ENCODE results near the gene MAP3K13.
"Not testable (repeated sequence)": the region's sequence is repeated elsewhere in the genome, so short reads cannot be mapped to it uniquely, and the experiment has no call there.

The MAP3K13 gene

GRCh38 chr3:185365291-185366073 is 2.5 kb downstream of the MAP3K13 start:
- Mint-ChIP-seq H3K36me3 (peaks cover 4% of the 10 kb centered on the region), H3K9me3 (no peaks in the 10 kb centered on the region), H3K4me1 (peaks cover 13% of the 10 kb centered on the region), H3K27ac (no peak overlapping the region), H3K27me3 (peaks cover 40% of the 10 kb centered on the region), H3K4me3 (no peak overlapping the region)

DNA sequence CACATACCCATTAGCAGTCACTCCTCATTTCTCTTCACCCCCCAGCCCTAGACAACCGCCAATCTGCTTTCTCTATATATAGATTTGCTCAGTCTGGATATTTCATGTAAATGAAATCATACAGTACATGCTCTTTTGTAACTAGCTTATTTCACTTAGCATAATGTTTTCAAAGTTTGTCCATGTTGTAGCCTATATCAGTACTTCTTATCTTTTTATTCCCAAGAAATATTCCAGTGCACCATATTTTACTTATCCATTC is 3.1 kb downstream of the MAP3K13 start:
- peaks cover 40% of the 10 kb centered on the region for H3K27me3 Mint-ChIP-seq
- H3K36me3 Mint-ChIP-seq, result peaks cover 4% of the 10 kb centered on the region
- no peak overlapping the region for H3K4me3 Mint-ChIP-seq
- peaks cover 13% of the 10 kb centered on the region for H3K4me1 Mint-ChIP-seq
- no peaks in the 10 kb centered on the region for H3K9me3 Mint-ChIP-seq
- H3K27ac Mint-ChIP-seq, result no peak overlapping the region

- Mint-ChIP-seq H3K27ac (no peak overlapping the region), H3K4me3 (no peak overlapping the region), H3K27me3 (peaks cover 37% of the 10 kb centered on the region), H3K4me1 (peaks cover 13% of the 10 kb centered on the region), H3K9me3 (no peaks in the 10 kb centered on the region), H3K36me3 (peaks cover 4% of the 10 kb centered on the region)
Observed at GRCh38 chr3:185366913-185367312, 4.0 kb downstream of the MAP3K13 start.

DNA sequence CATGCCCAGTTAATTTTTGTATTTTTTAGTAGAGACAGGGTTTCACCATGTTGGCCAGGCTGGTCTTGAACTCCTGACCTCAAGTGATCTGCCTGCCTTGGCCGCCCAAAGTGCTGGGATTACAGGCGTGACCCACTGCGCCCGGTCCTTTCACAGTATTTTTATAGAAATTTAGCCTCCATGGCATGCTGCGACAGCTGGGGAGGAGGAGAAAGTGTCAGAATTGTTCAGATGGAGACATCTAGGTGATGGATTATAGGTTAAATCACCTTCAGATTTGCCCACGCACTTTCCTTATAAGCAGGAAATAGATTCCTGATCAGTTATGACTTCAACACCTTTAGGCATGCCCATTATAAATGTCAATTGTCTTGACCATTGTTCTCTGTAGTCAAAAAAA is 7.4 kb downstream of the MAP3K13 start:
- peaks cover 20% of the 10 kb centered on the region for H3K27me3 Mint-ChIP-seq
- H3K9me3 Mint-ChIP-seq, H3K4me3 Mint-ChIP-seq, H3K36me3 Mint-ChIP-seq, H3K27ac Mint-ChIP-seq, H3K4me1 Mint-ChIP-seq: not testable (repeated sequence)

- H3K4me1 Mint-ChIP-seq, result no peaks in the 10 kb centered on the region
- H3K9me3 Mint-ChIP-seq, result no peaks in the 10 kb centered on the region
- H3K27ac Mint-ChIP-seq, result peak overlapping the region; percentile 12
- H3K36me3 Mint-ChIP-seq, result peaks cover 4% of the 10 kb centered on the region
- peaks cover 12% of the 10 kb centered on the region for H3K27me3 Mint-ChIP-seq
- H3K4me3 Mint-ChIP-seq, result no peak overlapping the region
Observed at GRCh38 chr3:185371306-185372074, 8.6 kb downstream of the MAP3K13 start.

GRCh38 chr3:185381320-185382058 is 18.6 kb downstream of the MAP3K13 start:
- H3K4me1 Mint-ChIP-seq, result no peaks in the 10 kb centered on the region
- H3K9me3 Mint-ChIP-seq, result no peaks in the 10 kb centered on the region
- no peak overlapping the region for H3K27ac Mint-ChIP-seq
- H3K27me3 Mint-ChIP-seq, result peaks cover 6% of the 10 kb centered on the region
- H3K4me3 Mint-ChIP-seq, result no peak overlapping the region
- peaks cover 1% of the 10 kb centered on the region for H3K36me3 Mint-ChIP-seq

DNA sequence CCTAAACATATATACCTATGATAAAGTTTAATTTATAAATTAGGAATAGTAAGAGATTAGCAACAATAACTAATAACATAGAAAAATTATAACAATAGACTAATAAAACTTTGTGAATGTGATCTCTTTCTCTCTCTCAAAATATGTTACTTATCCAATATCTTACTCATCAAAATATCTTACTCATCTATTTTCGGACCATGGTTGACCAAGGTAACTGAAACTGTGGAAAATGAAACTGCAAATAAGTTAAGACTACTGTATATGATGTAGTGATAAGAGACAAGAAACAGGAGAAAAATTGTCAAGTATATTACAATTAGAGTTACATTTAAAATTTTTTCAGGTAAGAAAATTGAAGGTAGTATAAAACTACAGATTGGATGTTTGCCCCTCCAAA is 19.2 kb downstream of the MAP3K13 start:
- Mint-ChIP-seq H3K4me1 (no peaks in the 10 kb centered on the region), H3K27ac (no peak overlapping the region), H3K9me3 (no peaks in the 10 kb centered on the region)

DNA sequence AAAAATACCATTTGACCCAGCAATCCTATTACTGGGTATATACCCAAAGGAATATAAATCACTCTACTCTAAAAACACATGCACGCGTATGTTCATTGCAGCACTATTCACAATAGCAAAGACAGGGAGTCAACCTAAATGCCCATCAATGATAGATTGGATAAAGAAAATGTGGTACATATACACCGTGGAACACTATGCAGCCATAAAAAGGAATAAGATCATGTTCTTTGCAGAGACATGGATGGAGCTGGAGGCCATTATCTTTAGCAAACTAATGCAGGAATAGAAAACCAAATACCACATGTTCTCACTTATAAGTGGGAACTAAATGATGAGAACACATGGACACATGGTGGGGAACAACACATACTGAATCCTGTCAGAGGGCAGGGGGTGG is 23.6 kb downstream of the MAP3K13 start:
- not testable (repeated sequence) for H3K27ac Mint-ChIP-seq, H3K27me3 Mint-ChIP-seq, H3K4me1 Mint-ChIP-seq, H3K4me3 Mint-ChIP-seq, H3K36me3 Mint-ChIP-seq, H3K9me3 Mint-ChIP-seq

More for the DNA sequence above, 19.2 kb downstream of the MAP3K13 start:
- no peak overlapping the region for H3K4me3 Mint-ChIP-seq
- H3K27me3 Mint-ChIP-seq, result peaks cover 6% of the 10 kb centered on the region
- peaks cover 1% of the 10 kb centered on the region for H3K36me3 Mint-ChIP-seq

GRCh38 chr3:185387646-185388045 is 24.7 kb downstream of the MAP3K13 start:
- no peak overlapping the region for H3K27ac Mint-ChIP-seq
- H3K4me3 Mint-ChIP-seq, result no peak overlapping the region
- H3K4me1 Mint-ChIP-seq, result no peaks in the 10 kb centered on the region
- H3K27me3 Mint-ChIP-seq, result peaks cover 6% of the 10 kb centered on the region
- H3K9me3 Mint-ChIP-seq, result no peaks in the 10 kb centered on the region
- no peaks in the 10 kb centered on the region for H3K36me3 Mint-ChIP-seq

GRCh38 chr3:185393055-185393454 is 30.1 kb downstream of the MAP3K13 start:
- H3K27me3 Mint-ChIP-seq, result no peaks in the 10 kb centered on the region
- H3K36me3 Mint-ChIP-seq, result no peaks in the 10 kb centered on the region
- no peaks in the 10 kb centered on the region for H3K4me1 Mint-ChIP-seq
- no peak overlapping the region for H3K27ac Mint-ChIP-seq
- no peaks in the 10 kb centered on the region for H3K9me3 Mint-ChIP-seq
- H3K4me3 Mint-ChIP-seq, result no peak overlapping the region

DNA sequence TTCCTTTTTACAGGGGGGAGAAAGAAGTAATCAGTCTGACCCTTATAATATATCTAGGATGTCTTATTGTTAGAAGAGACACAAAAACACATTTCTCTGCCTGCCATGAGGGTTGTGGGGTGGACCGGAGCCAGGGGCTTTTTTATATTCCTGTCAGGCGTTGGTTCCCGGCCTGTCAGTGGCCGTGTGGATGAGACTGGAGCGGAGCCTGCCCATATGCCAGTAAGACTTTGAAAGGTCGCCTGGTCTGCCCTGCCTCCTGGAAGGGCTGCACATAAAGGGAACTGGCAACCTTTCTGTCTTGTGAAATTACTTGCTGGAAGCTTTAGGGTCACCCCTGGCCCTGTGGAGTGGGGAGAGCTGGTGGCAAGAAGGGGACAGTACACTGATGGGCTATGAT is 34.7 kb downstream of the MAP3K13 start:
- Mint-ChIP-seq H3K4me1 (no peaks in the 10 kb centered on the region), H3K4me3 (no peak overlapping the region), H3K27ac (no peak overlapping the region), H3K9me3 (no peaks in the 10 kb centered on the region), H3K36me3 (no peaks in the 10 kb centered on the region), H3K27me3 (no peaks in the 10 kb centered on the region)

- H3K27ac Mint-ChIP-seq, result no peak overlapping the region
- H3K27me3 Mint-ChIP-seq, result peaks cover 2% of the 10 kb centered on the region
- no peaks in the 10 kb centered on the region for H3K9me3 Mint-ChIP-seq
- no peaks in the 10 kb centered on the region for H3K36me3 Mint-ChIP-seq
- no peaks in the 10 kb centered on the region for H3K4me1 Mint-ChIP-seq
- no peak overlapping the region for H3K4me3 Mint-ChIP-seq
Observed at GRCh38 chr3:185399737-185400667, 37.1 kb downstream of the MAP3K13 start.

GRCh38 chr3:185400866-185401265 is 37.9 kb downstream of the MAP3K13 start:
- no peaks in the 10 kb centered on the region for H3K4me1 Mint-ChIP-seq
- no peak overlapping the region for H3K27ac Mint-ChIP-seq
- no peak overlapping the region for H3K4me3 Mint-ChIP-seq
- peaks cover 2% of the 10 kb centered on the region for H3K27me3 Mint-ChIP-seq
- no peaks in the 10 kb centered on the region for H3K36me3 Mint-ChIP-seq
- H3K9me3 Mint-ChIP-seq, result no peaks in the 10 kb centered on the region

DNA sequence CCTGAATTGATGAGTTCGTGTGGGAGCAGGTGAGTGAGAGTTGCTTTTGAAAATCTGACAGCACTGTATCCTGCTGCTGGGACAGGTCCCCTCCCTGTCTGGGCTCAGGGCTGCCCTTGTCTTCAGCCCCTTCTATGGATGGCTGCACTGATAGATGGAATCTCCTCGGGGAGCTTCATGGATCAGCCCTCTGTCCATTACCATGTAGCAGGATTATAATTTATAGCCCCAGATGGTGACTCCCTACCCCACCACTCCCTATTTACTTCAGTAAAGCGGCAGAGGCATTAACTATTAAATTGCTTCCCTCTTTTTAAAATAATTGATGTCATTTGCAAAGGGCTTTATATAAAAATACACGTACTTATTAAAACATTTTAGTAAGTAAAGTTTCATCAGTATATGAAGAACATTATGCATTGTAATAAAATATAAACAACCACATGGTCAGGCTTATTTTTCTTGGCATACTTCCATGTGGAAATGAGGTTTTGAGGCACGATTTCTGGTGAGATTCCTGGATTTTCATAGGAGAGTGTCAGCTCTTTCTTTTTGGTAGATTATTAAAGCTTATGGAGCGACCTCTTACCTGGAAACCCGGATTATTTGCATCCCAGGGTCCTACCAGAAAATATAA is 38.5 kb downstream of the MAP3K13 start:
- no peak overlapping the region for H3K4me3 Mint-ChIP-seq
- no peaks in the 10 kb centered on the region for H3K4me1 Mint-ChIP-seq
- H3K27me3 Mint-ChIP-seq, result peaks cover 2% of the 10 kb centered on the region
- H3K36me3 Mint-ChIP-seq, result no peaks in the 10 kb centered on the region
- H3K27ac Mint-ChIP-seq, result no peak overlapping the region
- no peaks in the 10 kb centered on the region for H3K9me3 Mint-ChIP-seq

GRCh38 chr3:185402561-185402960 is 39.6 kb downstream of the MAP3K13 start:
- Mint-ChIP-seq H3K27ac (no peak overlapping the region), H3K36me3 (no peaks in the 10 kb centered on the region), H3K4me1 (no peaks in the 10 kb centered on the region), H3K9me3 (no peaks in the 10 kb centered on the region), H3K27me3 (peaks cover 2% of the 10 kb centered on the region), H3K4me3 (no peak overlapping the region)

All from activated naive CD4-positive, alpha-beta T cell treated with anti-CD3 and anti-CD28 coated beads, Interleukin-2, amount 50 U/mL, for 24 hours (primary cell).